ENCODE results near the gene USP15.

USP15 gene

GRCh38 chr12:62306569-62307530 is 46.6 kb downstream of the USP15 start:
- no peaks in the 10 kb centered on the region for H3K4me1 ChIP-seq
- no peaks in the 10 kb centered on the region for H3K9me3 ChIP-seq
- no peak overlapping the region for H3K4me3 ChIP-seq (ENCODE audit: low read depth, low read length)
- H3K27me3 ChIP-seq: no peaks in the 10 kb centered on the region
- peaks cover 36% of the 10 kb centered on the region for H3K36me3 ChIP-seq
- DNase-seq: no peak
- no peak for TF ChIP-seq CTCF (IDR thresholded peaks at IDR 0.05; ENCODE audit: low read depth, low read length)

GRCh38 chr12:62308201-62308600 is 48.0 kb downstream of the USP15 start:
- no peaks in the 10 kb centered on the region for H3K9me3 ChIP-seq
- DNase-seq: no peak
- no peaks in the 10 kb centered on the region for H3K4me1 ChIP-seq
- peaks cover 30% of the 10 kb centered on the region for H3K36me3 ChIP-seq
- no peak overlapping the region for H3K4me3 ChIP-seq (ENCODE audit: low read depth, low read length)
- no peak for TF ChIP-seq CTCF (IDR thresholded peaks at IDR 0.05; ENCODE audit: low read depth, low read length)
- no peaks in the 10 kb centered on the region for H3K27me3 ChIP-seq

- Histone ChIP-seq H3K36me3 (peaks cover 5% of the 10 kb centered on the region), H3K4me1 (peaks cover 5% of the 10 kb centered on the region; the same call in 1 of the 2 replicates), H3K4me3 (ENCODE audit: low read depth, low read length) (no peak overlapping the region), H3K9me3 (no peaks in the 10 kb centered on the region), H3K27me3 (no peaks in the 10 kb centered on the region)
- no peak for DNase-seq
- TF ChIP-seq CTCF (IDR thresholded peaks at IDR 0.05; ENCODE audit: low read depth, low read length): no peak
Measured at GRCh38 chr12:62313727-62314380, 53.6 kb downstream of the USP15 start.

- TF ChIP-seq CTCF (IDR thresholded peaks at IDR 0.05; ENCODE audit: low read depth, low read length): no peak
- no peak overlapping the region for H3K4me3 ChIP-seq (ENCODE audit: low read depth, low read length)
- peaks cover 5% of the 10 kb centered on the region; the same call in 1 of the 2 replicates for H3K4me1 ChIP-seq
- H3K27me3 ChIP-seq: no peaks in the 10 kb centered on the region
- no peak for DNase-seq
- H3K36me3 ChIP-seq: peaks cover 18% of the 10 kb centered on the region
- no peaks in the 10 kb centered on the region for H3K9me3 ChIP-seq
Measured at GRCh38 chr12:62317017-62317416, 56.8 kb downstream of the USP15 start.

GRCh38 chr12:62319058-62319457 is 58.9 kb downstream of the USP15 start:
- Histone ChIP-seq H3K4me3 (ENCODE audit: low read depth, low read length) (no peak overlapping the region), H3K36me3 (peaks cover 28% of the 10 kb centered on the region), H3K9me3 (no peaks in the 10 kb centered on the region), H3K27me3 (no peaks in the 10 kb centered on the region), H3K4me1 (peaks cover 5% of the 10 kb centered on the region; the same call in 1 of the 2 replicates)
- TF ChIP-seq CTCF (IDR thresholded peaks at IDR 0.05; ENCODE audit: low read depth, low read length): no peak
- DNase-seq: no peak

All from BE2C (cell line).